EH (cell line): ENCODE data around the gene PLCG1.

Experiments
- DNase-seq: peaks from one replicate; pipeline ENCODE4 v3.0.0-alpha.2; 2015; ENCODE audit warnings: low read depth

PLCG1 gene

GRCh38 chr20:41167481-41168253 lies 30.3 kb downstream of the PLCG1 start:
- DNase-seq = no peak

DNA sequence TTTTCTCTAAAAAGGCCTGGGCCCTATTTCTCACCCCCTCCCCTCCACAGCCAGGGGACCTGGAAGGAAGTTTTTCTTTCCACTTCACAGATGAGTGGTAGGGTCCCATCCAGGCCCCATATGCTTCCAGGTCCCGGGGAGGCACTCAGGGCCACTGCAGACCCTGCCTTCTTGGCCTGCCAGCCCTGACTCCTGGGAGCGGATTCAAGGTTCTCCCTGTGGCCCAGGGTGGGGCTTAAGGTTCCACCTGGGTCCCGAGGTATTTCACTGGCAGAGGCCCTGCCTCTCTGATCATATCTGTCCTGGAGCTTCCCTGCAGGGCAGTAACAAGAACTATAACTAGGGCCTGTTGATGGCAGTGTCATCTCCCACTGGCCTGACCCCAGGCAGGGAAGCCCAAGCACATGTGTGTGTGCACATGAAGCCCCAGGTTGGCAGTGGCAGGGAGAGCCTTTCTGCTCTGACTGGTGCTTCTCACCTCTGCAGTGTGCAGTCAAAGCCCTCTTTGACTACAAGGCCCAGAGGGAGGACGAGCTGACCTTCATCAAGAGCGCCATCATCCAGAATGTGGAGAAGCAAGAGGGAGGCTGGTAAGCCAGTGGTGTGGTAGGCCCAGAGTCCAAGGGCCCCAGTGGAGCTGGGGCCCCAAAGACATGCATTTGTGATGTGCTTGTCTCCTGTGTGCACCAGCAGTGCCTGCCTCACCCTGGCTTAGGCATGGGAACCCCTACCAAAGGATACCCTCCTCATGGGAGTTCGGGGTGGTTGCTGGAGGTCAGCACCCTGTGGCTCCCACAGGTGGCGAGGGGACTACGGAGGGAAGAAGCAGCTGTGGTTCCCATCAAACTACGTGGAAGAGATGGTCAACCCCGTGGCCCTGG lies 31.2 kb downstream of the PLCG1 start:
- DNase-seq = no peak

GRCh38 chr20:41169162-41169690 lies 31.9 kb downstream of the PLCG1 start:
- DNase-seq = no peak

GRCh38 chr20:41169791-41170351 lies 32.5 kb downstream of the PLCG1 start:
- DNase-seq = peak; percentile 76

GRCh38 chr20:41170386-41171105 lies 33.2 kb downstream of the PLCG1 start:
- DNase-seq = no peak

GRCh38 chr20:41171736-41172295 lies 34.5 kb downstream of the PLCG1 start:
- no peak for DNase-seq

DNA sequence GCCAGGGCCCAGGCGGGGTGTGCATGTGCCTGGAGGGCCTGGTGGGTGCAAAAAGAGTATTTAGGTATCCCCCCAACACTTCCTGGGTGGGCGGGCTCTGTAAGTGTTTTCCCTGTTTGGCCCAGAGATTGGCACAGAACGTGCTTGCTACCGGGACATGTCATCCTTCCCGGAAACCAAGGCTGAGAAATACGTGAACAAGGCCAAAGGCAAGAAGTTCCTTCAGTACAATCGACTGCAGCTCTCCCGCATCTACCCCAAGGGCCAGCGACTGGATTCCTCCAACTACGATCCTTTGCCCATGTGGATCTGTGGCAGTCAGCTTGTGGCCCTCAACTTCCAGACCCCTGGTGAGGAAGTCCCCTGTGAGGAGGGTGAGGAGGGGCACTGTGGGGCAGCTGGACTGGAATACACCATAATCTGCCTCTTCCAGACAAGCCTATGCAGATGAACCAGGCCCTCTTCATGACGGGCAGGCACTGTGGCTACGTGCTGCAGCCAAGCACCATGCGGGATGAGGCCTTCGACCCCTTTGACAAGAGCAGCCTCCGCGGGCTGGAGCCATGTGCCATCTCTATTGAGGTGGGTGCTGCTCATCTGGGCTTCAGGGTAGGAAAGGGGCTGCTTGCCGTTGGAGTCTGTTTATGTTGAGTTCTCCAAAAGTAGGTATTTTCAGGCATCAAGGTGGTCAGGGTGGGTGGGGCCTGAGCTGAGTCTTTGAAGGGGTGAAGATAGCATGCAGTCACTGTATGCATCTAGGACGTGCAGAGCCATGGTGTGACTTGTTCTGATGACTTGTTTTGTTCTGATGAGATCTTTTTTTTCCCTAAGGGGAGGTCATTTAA lies 35.2 kb downstream of the PLCG1 start:
- no peak for DNase-seq

- DNase-seq = peak; percentile 75
These were observed 35.9 kb downstream of the PLCG1 start for GRCh38 chr20:41173161-41173721.

- DNase-seq = no peak
These were observed 36.5 kb downstream of the PLCG1 start for GRCh38 chr20:41173791-41174341.

GRCh38 chr20:41174373-41174772 lies 37.0 kb downstream of the PLCG1 start:
- no peak for DNase-seq

- peak; percentile 67 for DNase-seq
These were observed 37.4 kb downstream of the PLCG1 start for GRCh38 chr20:41174782-41175181.

DNA sequence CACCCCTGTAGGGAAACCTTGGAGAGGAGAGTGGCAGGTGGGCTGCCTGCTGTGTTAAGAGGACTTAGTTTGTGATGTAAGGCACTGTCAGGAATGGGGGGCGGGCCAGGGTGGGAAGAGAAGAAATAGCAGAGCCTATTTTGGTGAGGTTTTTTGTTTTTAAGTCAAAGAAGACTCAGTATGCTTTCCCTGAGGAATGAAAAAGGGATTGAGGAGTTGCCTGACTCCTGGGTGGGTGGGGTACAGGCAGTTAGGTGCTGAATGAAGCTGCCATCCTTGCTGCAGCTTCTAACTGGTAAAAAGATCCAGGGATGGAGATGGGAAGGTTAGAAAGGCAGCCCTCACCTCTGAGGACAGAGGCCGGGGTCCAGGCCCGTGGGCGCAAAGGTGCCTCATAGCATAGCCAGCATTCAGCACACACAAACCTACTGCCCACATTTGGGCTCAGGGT lies 37.9 kb downstream of the PLCG1 start:
- DNase-seq = no peak

DNA sequence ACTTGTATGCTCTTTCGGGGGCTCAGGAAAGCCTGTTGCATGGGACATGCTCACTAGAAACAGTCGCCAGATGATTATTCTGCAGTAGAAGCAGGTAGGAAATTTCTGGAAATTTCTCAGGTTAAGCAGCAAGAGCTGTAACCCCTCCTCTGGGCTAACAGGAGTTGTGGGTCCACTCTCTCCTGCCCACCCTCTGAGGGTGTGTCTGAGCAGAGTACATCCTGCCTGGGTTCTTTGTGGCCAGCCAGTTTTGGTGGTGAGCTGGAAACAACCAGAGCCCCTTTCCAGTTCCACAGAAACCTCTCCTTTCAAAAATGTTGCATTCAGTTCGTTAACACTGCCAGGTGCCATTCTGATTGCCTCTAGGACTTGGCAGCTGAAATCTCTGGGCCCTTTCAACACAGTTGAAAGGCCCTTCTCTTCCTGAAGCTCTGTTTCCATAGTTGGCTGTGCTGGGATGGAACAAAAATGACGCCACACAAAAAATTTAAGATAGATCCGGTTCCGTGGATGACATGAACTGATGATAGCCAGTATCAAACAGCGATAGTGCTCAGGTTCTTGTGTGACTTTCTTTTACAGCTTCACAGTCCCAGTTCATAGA lies 38.5 kb downstream of the PLCG1 start:
- no peak for DNase-seq

GRCh38 chr20:41176711-41177552 lies 39.6 kb downstream of the PLCG1 start:
- no peak for DNase-seq

DNA sequence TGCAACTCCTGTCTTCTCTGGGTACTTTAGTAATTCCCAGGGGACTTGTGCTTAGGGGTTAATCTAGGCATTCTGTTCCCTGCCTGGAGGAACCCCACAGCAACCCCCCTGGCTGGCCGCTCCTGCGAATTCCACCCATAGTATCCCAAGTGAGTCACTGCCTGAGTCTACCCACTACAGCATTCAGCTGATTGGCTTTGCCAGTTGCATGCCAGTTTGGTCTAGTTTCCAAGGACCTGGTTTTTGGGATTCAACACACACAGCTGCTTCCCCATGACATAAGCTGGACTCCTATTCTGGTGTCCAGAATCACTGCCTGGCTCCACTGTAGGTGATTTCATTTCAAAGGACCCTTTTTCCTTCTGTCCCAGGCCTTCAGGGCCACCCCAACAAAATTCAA lies 40.3 kb downstream of the PLCG1 start:
- peak; percentile 95 for DNase-seq

DNA sequence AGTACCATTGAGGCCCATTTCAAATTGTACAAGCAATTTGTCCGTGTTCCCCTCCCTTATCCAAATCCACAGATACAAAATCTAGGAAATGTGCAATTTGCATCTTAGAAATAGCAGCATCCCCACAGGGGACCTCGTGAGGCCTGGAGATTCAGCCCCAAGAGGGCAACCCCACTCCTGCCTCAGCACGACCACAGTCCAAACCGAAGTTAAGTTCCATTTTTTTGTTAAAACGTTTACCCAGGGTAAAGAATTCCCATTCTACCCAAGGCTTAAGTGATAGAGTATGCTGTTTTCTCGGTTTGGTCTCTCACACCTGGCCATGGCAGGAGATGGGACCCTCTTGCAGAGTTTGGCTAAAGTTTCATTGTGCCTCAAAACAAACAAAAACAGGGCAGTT lies 41.2 kb downstream of the PLCG1 start:
- DNase-seq = no peak

DNA sequence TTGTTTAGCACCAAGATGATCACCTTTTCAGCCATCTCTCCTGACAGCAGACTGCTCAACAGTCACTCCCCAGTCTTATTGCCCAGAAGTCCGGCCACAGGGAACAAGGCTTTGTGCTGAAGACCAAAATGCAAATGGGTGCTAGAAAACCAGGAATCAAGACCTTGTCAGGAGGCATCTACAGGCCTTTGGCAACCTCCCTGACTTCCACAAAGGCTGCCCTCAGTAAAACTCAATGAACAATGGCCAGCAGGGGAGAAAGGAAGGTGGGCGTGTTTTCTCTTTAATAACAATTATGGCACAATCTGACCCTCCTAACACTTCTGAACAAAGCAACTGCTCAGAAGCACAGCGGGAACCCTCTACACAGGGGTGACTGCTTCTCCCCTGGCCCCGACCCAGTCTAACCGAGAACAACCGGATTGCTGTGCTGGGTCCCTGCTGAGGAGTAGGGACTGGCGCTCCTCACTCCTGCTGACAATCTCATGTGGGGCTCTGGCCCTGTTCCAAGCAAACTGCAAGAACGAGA lies 41.6 kb downstream of the PLCG1 start:
- no peak for DNase-seq

- no peak for DNase-seq
These were observed 42.6 kb downstream of the PLCG1 start for GRCh38 chr20:41179961-41180360.
